Iris pigment epithelial cell (primary cell): ENCODE results near the gene MTM1.

ENCODE experiments used
- DNase-seq: peaks from one replicate; pipeline ENCODE4 v3.0.0-alpha.2; 2011; ENCODE audit warnings: low read depth

The MTM1 gene

DNA sequence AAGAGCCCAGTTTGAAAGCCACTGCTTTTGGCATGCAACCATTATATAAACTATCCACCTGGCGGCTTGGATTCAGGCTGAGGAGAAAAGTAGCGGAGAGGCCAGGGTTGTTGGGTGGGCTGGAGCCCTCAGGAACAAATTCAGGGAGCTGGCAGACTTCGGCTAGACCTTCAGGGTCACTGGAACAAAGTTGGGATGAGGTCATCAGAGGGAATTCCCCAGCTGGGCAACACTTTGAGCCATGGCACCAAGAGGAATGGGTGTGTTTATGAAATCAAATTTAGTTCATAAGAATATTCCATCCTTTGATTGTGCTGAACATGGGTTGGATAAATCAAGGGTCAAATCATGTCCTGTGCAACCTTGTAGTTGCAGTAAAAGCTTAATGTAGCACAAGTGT lies 146.8 kb downstream of the MTM1 start:
- DNase-seq = no peak

DNA sequence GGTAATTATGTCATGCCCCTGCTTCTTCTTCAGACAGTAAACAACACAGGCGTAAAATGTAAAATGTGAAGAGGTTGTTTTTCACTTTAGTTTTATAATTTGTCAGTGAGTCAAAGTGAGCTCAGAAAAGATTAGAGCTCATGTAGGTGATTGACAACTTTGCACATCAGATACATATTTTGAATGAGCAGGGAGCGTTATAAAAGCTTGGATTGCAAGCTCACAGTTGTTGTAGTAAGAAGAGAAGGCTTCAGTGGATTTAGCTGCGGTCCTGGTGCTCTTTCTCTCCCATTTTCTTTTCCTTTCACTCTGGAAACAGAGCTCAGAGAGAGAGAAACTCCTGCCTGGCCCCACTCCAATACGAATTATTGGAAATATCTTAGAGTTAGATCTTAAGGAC lies 151.2 kb downstream of the MTM1 start:
- DNase-seq = no peak
